NCI-H524 treated with DMSO at 0.1 percent for 48 hours (cell line): ENCODE measurements around the gene JMJD6.
"Not testable (repeated sequence)": the region's sequence is repeated elsewhere in the genome, so short reads cannot be mapped to it uniquely, and the experiment has no call there.

ENCODE experiments used
- DNase-seq: peaks from one replicate; lab custom pipeline; 2025; lab: John Stamatoyannopoulos, UW

The JMJD6 gene

GRCh38 chr17:76726231-76726775 is at the start of gene JMJD6:
TSS of gene JMJD6 (minus strand) at chr17:76726606. CDS start at chr17:76726475, 131 bp downstream.
- peak; percentile 96 for DNase-seq

GRCh38 chr17:76775021-76775600 is 48.7 kb upstream of the JMJD6 start:
- DNase-seq, result no peak

GRCh38 chr17:76772842-76773525 is 46.6 kb upstream of the JMJD6 start:
- DNase-seq, result peak; percentile 88

GRCh38 chr17:76758570-76758969 is 32.2 kb upstream of the JMJD6 start:
- no peak for DNase-seq

GRCh38 chr17:76757256-76757655 is 30.9 kb upstream of the JMJD6 start:
- no peak for DNase-seq

GRCh38 chr17:76755285-76755684 is 28.9 kb upstream of the JMJD6 start:
- peak; percentile 48 for DNase-seq

- no peak for DNase-seq
Observed at GRCh38 chr17:76753061-76753961, 26.9 kb upstream of the JMJD6 start.

GRCh38 chr17:76752006-76752405 is 25.6 kb upstream of the JMJD6 start:
- no peak for DNase-seq

- no peak for DNase-seq
Observed at GRCh38 chr17:76751416-76751993, 25.1 kb upstream of the JMJD6 start.

- no peak for DNase-seq
Observed at GRCh38 chr17:76748657-76749056, 22.3 kb upstream of the JMJD6 start.

GRCh38 chr17:76747716-76748363 is 21.4 kb upstream of the JMJD6 start:
- no peak for DNase-seq

- not testable (repeated sequence) for DNase-seq
Observed at GRCh38 chr17:76745785-76746184, 19.4 kb upstream of the JMJD6 start.

GRCh38 chr17:76744747-76745146 is 18.3 kb upstream of the JMJD6 start:
- DNase-seq, result no peak

- DNase-seq, result no peak
Observed at GRCh38 chr17:76742958-76743357, 16.6 kb upstream of the JMJD6 start.

GRCh38 chr17:76740329-76741118 is 14.1 kb upstream of the JMJD6 start:
- no peak for DNase-seq

- DNase-seq, result not testable (repeated sequence)
Observed at GRCh38 chr17:76739568-76740115, 13.2 kb upstream of the JMJD6 start.

GRCh38 chr17:76738468-76738850 is 12.1 kb upstream of the JMJD6 start:
- no peak for DNase-seq

GRCh38 chr17:76737676-76738467 is 11.5 kb upstream of the JMJD6 start, which contains the start of gene MFSD11:
TSS of gene MFSD11 (plus strand) at chr17:76738119. CDS start at chr17:76738353, 234 bp downstream.
- peak; percentile 95 for DNase-seq

- peak; percentile 99 for DNase-seq
Observed at GRCh38 chr17:76737082-76737675, 10.8 kb upstream of the JMJD6 start, which contains the start of gene SRSF2. TSS of gene SRSF2 (minus strand) at chr17:76737331. CDS start at chr17:76737160, 171 bp downstream.
